Smooth muscle cell (in vitro differentiated cells): ENCODE results near the gene RCBTB2. TPM values are rescaled to one million over a fixed set of nuclear protein-coding genes. Genes with fewer than 3 reads are reported as not detected.

ENCODE experiments used
- DNase-seq: peaks from one replicate; lab custom pipeline; 2025; ENCODE audit not compliant: unreplicated experiment; lab: John Stamatoyannopoulos, UW
- H2AFZ ChIP-seq: fragments of 200-600 bp; sonication (generic); 2 replicates; pipeline ENCODE4 v1.6.0; 2016; ENCODE audit warnings: antibody characterized with exemption, low read depth, mild to moderate bottlenecking
- H3F3A ChIP-seq: fragments of 200-600 bp; sonication (generic); 2 replicates; pipeline ENCODE4 v1.6.0; 2017; ENCODE audit warnings: antibody characterized with exemption, low read depth
- H3K27ac ChIP-seq: fragments of 200-600 bp; sonication (generic); 2 replicates; pipeline ENCODE4 v1.5.1; 2016; ENCODE audit warnings: low read depth, mild to moderate bottlenecking
- H3K27me3 ChIP-seq: fragments of 200-600 bp; sonication (generic); 2 replicates; pipeline ENCODE4 v1.6.1; 2016; ENCODE audit warnings: low read depth, mild to moderate bottlenecking
- H3K36me3 ChIP-seq: fragments of 200-600 bp; sonication (generic); 2 replicates; pipeline ENCODE4 v1.5.1; 2016; ENCODE audit warnings: low read depth
- H3K4me1 ChIP-seq: fragments of 200-600 bp; sonication (generic); 2 replicates; pipeline ENCODE4 v1.5.1; 2016; ENCODE audit warnings: low read depth
- H3K4me2 ChIP-seq: fragments of 200-600 bp; sonication (generic); 2 replicates; pipeline ENCODE4 v1.6.0; 2016; ENCODE audit warnings: mild to moderate bottlenecking
- H3K4me3 ChIP-seq: fragments of 200-600 bp; sonication (generic); 2 replicates; pipeline ENCODE4 v1.5.1; 2016; ENCODE audit warnings: mild to moderate bottlenecking
- H3K79me2 ChIP-seq: fragments of 200-600 bp; sonication (generic); 2 replicates; pipeline ENCODE4 v1.6.0; 2016; ENCODE audit warnings: low read depth, mild to moderate bottlenecking
- H3K9ac ChIP-seq: fragments of 200-600 bp; sonication (generic); 2 replicates; pipeline ENCODE4 v1.6.0; 2016; ENCODE audit warnings: low read depth
- H3K9me3 ChIP-seq: fragments of 200-600 bp; sonication (generic); replicated peaks from 2 replicates; pipeline ENCODE4 v1.5.1; 2016; ENCODE audit warnings: low read depth
- H4K20me1 ChIP-seq: fragments of 200-600 bp; sonication (generic); 2 replicates; pipeline ENCODE4 v1.6.0; 2016; ENCODE audit warnings: low read depth
- CTCF ChIP-seq: fragments of 200-600 bp; sonication (generic); IDR thresholded peaks from 2 replicates; pipeline ENCODE4 v1.5.1; 2017; ENCODE audit warnings: borderline replicate concordance, mild to moderate bottlenecking, antibody characterized with exemption; ENCODE audit not compliant: insufficient read depth, poor library complexity, severe bottlenecking
- WGBS: methylation state at CpG from one replicate; pipeline ENCODE4 v1.1.7; 2016; ENCODE audit warnings: low lambda C conversion rate; 5-methylcytosine and 5-hydroxymethylcytosine counted together
- polyA plus RNA-seq: library from polyadenylated mRNA; unstranded; fragments of >200 nt; fragmentation: Nextera tagmentation; extraction: Ambion mirVana; gene quantifications from 2 replicates; pipeline ENCODE4 v1.2.1, GENCODE V29; 2016
- total RNA-seq: library from RNA; depleted of rRNA; stranded (reverse); fragments of >200 nt; gene quantifications from 2 replicates; pipeline ENCODE4 v1.2.3, GENCODE V29; 2014

The RCBTB2 gene
- total and polyA plus RNA-seq, 2 experiments from 2014 or later, result 3.7 to 5.0 TPM

GRCh38 chr13:48514793-48515192 is 18.1 kb downstream of the RCBTB2 start:
- no peak overlapping the region for H3K9ac ChIP-seq
- 99% methylated on average over 4 of the region's 4 CpGs for WGBS
- no peaks in the 10 kb centered on the region for H3K9me3 ChIP-seq
- H2AFZ ChIP-seq, result no peak overlapping the region
- no peaks in the 10 kb centered on the region for H4K20me1 ChIP-seq
- H3K4me2 ChIP-seq, result no peak overlapping the region
- no peaks in the 10 kb centered on the region for H3F3A ChIP-seq
- no peaks in the 10 kb centered on the region for H3K36me3 ChIP-seq
- no peaks in the 10 kb centered on the region for H3K79me2 ChIP-seq
- no peak overlapping the region for H3K27ac ChIP-seq
- no peaks in the 10 kb centered on the region for H3K27me3 ChIP-seq
- H3K4me1 ChIP-seq, result no peaks in the 10 kb centered on the region
- TF ChIP-seq CTCF, result no peak
- H3K4me3 ChIP-seq, result no peak overlapping the region
- no peak for DNase-seq

DNA sequence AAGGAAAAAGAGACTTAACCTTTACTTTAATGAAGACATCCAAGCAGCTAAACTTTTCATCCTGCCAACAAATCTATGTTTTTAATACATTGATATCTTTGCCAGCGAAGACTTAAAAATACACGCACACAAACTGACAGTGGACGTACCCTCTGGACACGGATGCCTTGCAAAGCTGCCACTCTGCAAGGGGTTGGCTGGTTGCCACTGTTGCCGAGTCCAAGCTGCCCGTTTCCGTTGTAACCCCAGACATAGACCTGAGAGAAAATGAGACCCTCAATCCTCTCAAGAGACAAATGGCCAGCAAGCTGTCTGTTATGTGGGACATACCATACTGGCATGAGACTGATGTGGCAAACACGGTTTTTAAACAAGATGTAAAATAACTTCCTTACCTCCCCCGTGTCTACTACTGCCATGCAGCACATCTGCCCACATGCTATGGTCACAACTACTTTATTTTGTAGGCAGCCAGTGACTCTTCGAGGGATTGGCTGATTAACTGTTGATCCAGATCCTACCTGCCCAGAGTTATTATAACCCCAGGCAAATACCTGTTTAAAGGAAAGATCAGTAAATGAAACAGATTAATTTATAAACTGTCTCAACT is 21.2 kb downstream of the RCBTB2 start:
- WGBS, result 97% methylated on average over 10 of the region's 10 CpGs

GRCh38 chr13:48510698-48511097 is 22.2 kb downstream of the RCBTB2 start:
- Histone ChIP-seq H3K9me3 (no peaks in the 10 kb centered on the region), H3F3A (no peaks in the 10 kb centered on the region), H3K27me3 (no peaks in the 10 kb centered on the region), H4K20me1 (no peaks in the 10 kb centered on the region), H3K9ac (no peak overlapping the region), H3K36me3 (no peaks in the 10 kb centered on the region), H3K27ac (no peak overlapping the region), H3K4me2 (no peak overlapping the region), H3K79me2 (no peaks in the 10 kb centered on the region), H2AFZ (no peak overlapping the region), H3K4me1 (no peaks in the 10 kb centered on the region), H3K4me3 (no peak overlapping the region)
- TF ChIP-seq CTCF, result no peak
- DNase-seq, result no peak
- 94% methylated on average over 5 of the region's 5 CpGs for WGBS

More for the DNA sequence above, 21.2 kb downstream of the RCBTB2 start:
- no peaks in the 10 kb centered on the region for H3K27me3 ChIP-seq
- H3K4me3 ChIP-seq, result no peak overlapping the region
- H4K20me1 ChIP-seq, result no peaks in the 10 kb centered on the region
- no peak overlapping the region for H2AFZ ChIP-seq
- H3K9ac ChIP-seq, result no peak overlapping the region
- TF ChIP-seq CTCF, result no peak
- H3K27ac ChIP-seq, result no peak overlapping the region
- no peaks in the 10 kb centered on the region for H3K79me2 ChIP-seq
- no peaks in the 10 kb centered on the region for H3K4me1 ChIP-seq
- no peaks in the 10 kb centered on the region for H3K9me3 ChIP-seq
- H3F3A ChIP-seq, result no peaks in the 10 kb centered on the region
- no peaks in the 10 kb centered on the region for H3K36me3 ChIP-seq
- H3K4me2 ChIP-seq, result no peak overlapping the region
- no peak for DNase-seq

DNA sequence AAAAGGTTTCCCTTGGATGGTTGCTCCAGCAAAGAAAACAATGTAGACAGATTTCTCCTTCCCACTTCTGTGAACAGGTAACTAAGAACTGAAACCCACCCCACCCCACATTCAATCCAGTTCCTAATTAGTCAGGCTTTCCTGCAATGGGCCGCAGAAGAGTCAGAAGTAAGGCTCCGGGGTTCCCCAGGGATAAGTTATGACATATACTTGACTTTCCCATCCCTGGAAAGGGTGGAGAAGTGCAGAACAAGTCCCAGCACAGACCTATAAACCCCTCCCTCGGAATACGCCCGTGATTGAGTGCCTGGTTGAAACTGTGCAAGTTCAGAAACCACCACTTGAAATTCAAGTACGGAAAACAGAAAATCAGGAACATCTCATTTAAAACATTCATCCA is 24.9 kb downstream of the RCBTB2 start:
- Histone ChIP-seq H4K20me1 (no peaks in the 10 kb centered on the region), H3K27me3 (no peaks in the 10 kb centered on the region), H3K4me1 (no peaks in the 10 kb centered on the region), H3K79me2 (no peaks in the 10 kb centered on the region), H3K9me3 (no peaks in the 10 kb centered on the region), H3K4me3 (no peak overlapping the region), H3K4me2 (no peak overlapping the region), H3F3A (no peaks in the 10 kb centered on the region), H3K9ac (no peak overlapping the region), H3K36me3 (no peaks in the 10 kb centered on the region), H3K27ac (no peak overlapping the region), H2AFZ (no peak overlapping the region)
- DNase-seq, result no peak
- WGBS, result 86% methylated on average over 6 of the region's 6 CpGs
- TF ChIP-seq CTCF, result no peak
